ENCODE results near the gene DUS1L. TPM values are rescaled to one million over a fixed set of nuclear protein-coding genes. Genes with fewer than 3 reads are reported as not detected.

Gene DUS1L
- polyA plus RNA-seq, 1 of the 3 experiments (the other 2 are of a cell fraction): 163 TPM

DNA sequence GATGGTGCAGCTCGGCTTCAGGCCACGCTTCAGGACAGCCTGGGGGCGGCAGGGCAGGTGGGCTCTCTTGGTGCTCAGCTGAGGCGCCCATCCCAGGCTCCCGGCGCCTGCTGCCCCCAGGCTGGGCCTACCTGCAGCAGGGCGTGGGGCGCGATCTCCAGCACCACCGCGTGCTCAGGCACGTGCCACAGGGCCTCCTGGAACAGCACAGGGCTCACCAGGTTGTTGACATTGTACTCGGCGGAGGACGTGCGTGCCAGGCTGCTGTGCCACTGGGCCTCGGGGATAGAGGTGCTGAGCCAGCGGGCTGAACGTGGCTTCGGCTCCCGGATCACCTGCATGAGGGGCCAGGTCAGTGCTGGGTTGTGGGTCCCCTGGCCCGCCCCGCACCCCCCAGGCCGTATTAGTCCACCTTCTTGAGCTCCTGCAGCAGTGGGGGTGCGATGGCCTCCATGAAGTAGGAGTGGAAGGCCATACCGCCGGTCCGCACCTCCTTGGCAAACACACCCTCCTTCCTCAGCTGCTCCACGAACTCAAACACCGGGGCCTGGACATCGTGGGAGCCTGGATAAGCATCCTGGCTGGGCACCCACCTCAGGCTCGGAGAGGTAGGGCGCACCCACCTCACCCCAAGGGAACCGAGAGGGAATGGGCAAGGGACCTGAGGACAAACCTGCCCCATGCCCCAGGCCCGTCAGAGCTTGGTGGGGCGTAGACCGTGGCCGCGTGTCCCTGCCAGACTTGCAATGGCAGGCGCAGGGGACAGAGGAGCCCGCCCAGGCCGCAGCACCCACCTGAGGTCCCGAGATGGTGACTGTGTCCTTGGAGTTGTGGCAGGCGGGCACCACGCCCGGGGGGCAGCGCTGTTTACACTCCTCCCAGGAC lies 23.5 kb upstream of the DUS1L start:
- Histone ChIP-seq H3K9ac (no peak overlapping the region), H3F3A (replicated peaks; ENCODE audit: insufficient read depth) (no peaks in the 10 kb centered on the region), H3K4me3 (ENCODE audit: low read depth in 2 of 2, low read length in 1 of 2) (no peak overlapping the region), H3K4me1 (ENCODE audit: control insufficient read depth in 1 of 2, insufficient read depth in 2 of 2, low read depth in 1 of 2, low read length in 1 of 2) (no peaks in the 10 kb centered on the region), H3K9me3 (no peaks in the 10 kb centered on the region), H3K4me2 (no peak overlapping the region), H3K36me3 (replicated peaks in 1 of 2; ENCODE audit: control insufficient read depth in 1 of 2, insufficient read depth in 2 of 2, low read length in 1 of 2) (peaks cover 26 to 99% of the 10 kb centered on the region in 2 experiments), H3K9me2 (no peaks in the 10 kb centered on the region), H3K27ac (ENCODE audit: low read depth in 2 of 2, low read length in 1 of 2) (no peak overlapping the region), H3K27me3 (ENCODE audit: insufficient read depth) (no peaks in the 10 kb centered on the region), H2AFZ (ENCODE audit: low read depth) (no peak overlapping the region), H4K20me1 (ENCODE audit: insufficient read depth) (no peaks in the 10 kb centered on the region), H3K79me2 (ENCODE audit: insufficient read depth) (peaks cover 5% of the 10 kb centered on the region; the same call in 1 of the 2 replicates)
- ChIA-PET POLR2A (interaction anchor here (1.8 kb wide), 1 partner anchor 13 kb away, joined by 5 read pairs; no protein-coding TSS in a partner anchor), CTCF (interaction anchor here (0.7 to 4.3 kb wide), 5 partner anchors 10 to 129 kb away, joined by 3 to 22 read pairs (median 4); partner anchors contain the start of gene FASN)
- no peak for DNase-seq
- WGBS (ENCODE audit: low lambda C conversion rate): 98% methylated on average over 37 of the region's 47 CpGs
- TF ChIP-seq, protein P1, sequence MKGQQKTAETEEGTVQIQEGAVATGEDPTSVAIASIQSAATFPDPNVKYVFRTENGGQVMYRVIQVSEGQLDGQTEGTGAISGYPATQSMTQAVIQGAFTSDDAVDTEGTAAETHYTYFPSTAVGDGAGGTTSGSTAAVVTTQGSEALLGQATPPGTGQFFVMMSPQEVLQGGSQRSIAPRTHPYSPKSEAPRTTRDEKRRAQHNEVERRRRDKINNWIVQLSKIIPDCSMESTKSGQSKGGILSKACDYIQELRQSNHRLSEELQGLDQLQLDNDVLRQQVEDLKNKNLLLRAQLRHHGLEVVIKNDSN (IDR thresholded peaks at IDR 0.05; ENCODE audit: borderline replicate concordance, low read depth): no peak
- no peak for TF ChIP-seq GATA2 (CRISPR knock-in tag; IDR thresholded peaks at IDR 0.05)
- no peak for TF ChIP-seq EP300 (IDR thresholded peaks at IDR 0.05; ENCODE audit: borderline replicate concordance in 1 of 2, low read depth in 1 of 2, low read length in 1 of 2)
- no peak for TF ChIP-seq NFIC (IDR thresholded peaks at IDR 0.05; ENCODE audit: borderline replicate concordance)
- no peak for TF ChIP-seq EZH2phosphoT487 (IDR thresholded peaks at IDR 0.05; ENCODE audit: borderline replicate concordance, low read depth)
- TF ChIP-seq, protein P2, sequence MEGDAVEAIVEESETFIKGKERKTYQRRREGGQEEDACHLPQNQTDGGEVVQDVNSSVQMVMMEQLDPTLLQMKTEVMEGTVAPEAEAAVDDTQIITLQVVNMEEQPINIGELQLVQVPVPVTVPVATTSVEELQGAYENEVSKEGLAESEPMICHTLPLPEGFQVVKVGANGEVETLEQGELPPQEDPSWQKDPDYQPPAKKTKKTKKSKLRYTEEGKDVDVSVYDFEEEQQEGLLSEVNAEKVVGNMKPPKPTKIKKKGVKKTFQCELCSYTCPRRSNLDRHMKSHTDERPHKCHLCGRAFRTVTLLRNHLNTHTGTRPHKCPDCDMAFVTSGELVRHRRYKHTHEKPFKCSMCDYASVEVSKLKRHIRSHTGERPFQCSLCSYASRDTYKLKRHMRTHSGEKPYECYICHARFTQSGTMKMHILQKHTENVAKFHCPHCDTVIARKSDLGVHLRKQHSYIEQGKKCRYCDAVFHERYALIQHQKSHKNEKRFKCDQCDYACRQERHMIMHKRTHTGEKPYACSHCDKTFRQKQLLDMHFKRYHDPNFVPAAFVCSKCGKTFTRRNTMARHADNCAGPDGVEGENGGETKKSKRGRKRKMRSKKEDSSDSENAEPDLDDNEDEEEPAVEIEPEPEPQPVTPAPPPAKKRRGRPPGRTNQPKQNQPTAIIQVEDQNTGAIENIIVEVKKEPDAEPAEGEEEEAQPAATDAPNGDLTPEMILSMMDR (IDR thresholded peaks at IDR 0.05): no peak
- no peak for TF ChIP-seq TAF1 (IDR thresholded peaks at IDR 0.05; ENCODE audit: borderline replicate concordance, low read depth, low read length)
- TF ChIP-seq POLR2AphosphoS5 (IDR thresholded peaks at IDR 0.05; ENCODE audit: low read depth, low read length): no peak
- TF ChIP-seq, protein P3, sequence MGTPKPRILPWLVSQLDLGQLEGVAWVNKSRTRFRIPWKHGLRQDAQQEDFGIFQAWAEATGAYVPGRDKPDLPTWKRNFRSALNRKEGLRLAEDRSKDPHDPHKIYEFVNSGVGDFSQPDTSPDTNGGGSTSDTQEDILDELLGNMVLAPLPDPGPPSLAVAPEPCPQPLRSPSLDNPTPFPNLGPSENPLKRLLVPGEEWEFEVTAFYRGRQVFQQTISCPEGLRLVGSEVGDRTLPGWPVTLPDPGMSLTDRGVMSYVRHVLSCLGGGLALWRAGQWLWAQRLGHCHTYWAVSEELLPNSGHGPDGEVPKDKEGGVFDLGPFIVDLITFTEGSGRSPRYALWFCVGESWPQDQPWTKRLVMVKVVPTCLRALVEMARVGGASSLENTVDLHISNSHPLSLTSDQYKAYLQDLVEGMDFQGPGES (IDR thresholded peaks at IDR 0.05; ENCODE audit: low read depth, low read length): no peak
- no peak for TF ChIP-seq MXI1 (IDR thresholded peaks at IDR 0.05; ENCODE audit: low read depth, low read length)
- TF ChIP-seq TEAD4 (IDR thresholded peaks at IDR 0.05; ENCODE audit: borderline replicate concordance, insufficient read depth): no peak
- TF ChIP-seq CHD2 (IDR thresholded peaks at IDR 0.05; ENCODE audit: low read length, partially characterized antibody): no peak
- TF ChIP-seq, protein P4, sequence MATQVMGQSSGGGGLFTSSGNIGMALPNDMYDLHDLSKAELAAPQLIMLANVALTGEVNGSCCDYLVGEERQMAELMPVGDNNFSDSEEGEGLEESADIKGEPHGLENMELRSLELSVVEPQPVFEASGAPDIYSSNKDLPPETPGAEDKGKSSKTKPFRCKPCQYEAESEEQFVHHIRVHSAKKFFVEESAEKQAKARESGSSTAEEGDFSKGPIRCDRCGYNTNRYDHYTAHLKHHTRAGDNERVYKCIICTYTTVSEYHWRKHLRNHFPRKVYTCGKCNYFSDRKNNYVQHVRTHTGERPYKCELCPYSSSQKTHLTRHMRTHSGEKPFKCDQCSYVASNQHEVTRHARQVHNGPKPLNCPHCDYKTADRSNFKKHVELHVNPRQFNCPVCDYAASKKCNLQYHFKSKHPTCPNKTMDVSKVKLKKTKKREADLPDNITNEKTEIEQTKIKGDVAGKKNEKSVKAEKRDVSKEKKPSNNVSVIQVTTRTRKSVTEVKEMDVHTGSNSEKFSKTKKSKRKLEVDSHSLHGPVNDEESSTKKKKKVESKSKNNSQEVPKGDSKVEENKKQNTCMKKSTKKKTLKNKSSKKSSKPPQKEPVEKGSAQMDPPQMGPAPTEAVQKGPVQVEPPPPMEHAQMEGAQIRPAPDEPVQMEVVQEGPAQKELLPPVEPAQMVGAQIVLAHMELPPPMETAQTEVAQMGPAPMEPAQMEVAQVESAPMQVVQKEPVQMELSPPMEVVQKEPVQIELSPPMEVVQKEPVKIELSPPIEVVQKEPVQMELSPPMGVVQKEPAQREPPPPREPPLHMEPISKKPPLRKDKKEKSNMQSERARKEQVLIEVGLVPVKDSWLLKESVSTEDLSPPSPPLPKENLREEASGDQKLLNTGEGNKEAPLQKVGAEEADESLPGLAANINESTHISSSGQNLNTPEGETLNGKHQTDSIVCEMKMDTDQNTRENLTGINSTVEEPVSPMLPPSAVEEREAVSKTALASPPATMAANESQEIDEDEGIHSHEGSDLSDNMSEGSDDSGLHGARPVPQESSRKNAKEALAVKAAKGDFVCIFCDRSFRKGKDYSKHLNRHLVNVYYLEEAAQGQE (IDR thresholded peaks at IDR 0.05; ENCODE audit: low read depth, low read length): no peak
- TF ChIP-seq RAD21 (IDR thresholded peaks at IDR 0.05; ENCODE audit: low read length): no peak
- no peak for TF ChIP-seq FOXJ3 (CRISPR knock-in tag; IDR thresholded peaks at IDR 0.05)
- TF ChIP-seq JUND (IDR thresholded peaks at IDR 0.05): no peak
- no peak for TF ChIP-seq ELF1 (IDR thresholded peaks at IDR 0.05)
- TF ChIP-seq, protein P5, sequence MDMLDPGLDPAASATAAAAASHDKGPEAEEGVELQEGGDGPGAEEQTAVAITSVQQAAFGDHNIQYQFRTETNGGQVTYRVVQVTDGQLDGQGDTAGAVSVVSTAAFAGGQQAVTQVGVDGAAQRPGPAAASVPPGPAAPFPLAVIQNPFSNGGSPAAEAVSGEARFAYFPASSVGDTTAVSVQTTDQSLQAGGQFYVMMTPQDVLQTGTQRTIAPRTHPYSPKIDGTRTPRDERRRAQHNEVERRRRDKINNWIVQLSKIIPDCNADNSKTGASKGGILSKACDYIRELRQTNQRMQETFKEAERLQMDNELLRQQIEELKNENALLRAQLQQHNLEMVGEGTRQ (IDR thresholded peaks at IDR 0.05; ENCODE audit: borderline replicate concordance, low read depth, low read length): no peak
- no peak for TF ChIP-seq MEF2A (IDR thresholded peaks at IDR 0.05; ENCODE audit: borderline replicate concordance, low read depth)
- no peak for TF ChIP-seq GABPA (IDR thresholded peaks at IDR 0.05; ENCODE audit: low read depth)
